Measurements from ENCODE around the gene HARS1.
A peak's percentile ranks its signal among the peaks of the same experiment; 100 is the strongest.
"Not testable (repeated sequence)": the region's sequence is repeated elsewhere in the genome, so short reads cannot be mapped to it uniquely, and the experiment has no call there.

HARS1 gene

GRCh38 chr5:140678993-140679392 is 12.2 kb downstream of the HARS1 start:
- no peak overlapping the region for H3K27ac ChIP-seq

GRCh38 chr5:140677947-140678346 is 13.2 kb downstream of the HARS1 start:
- no peak overlapping the region for H3K4me3 ChIP-seq
- H3K27ac ChIP-seq, result no peak overlapping the region

More at GRCh38 chr5:140678993-140679392, 12.2 kb downstream of the HARS1 start:
- no peak overlapping the region for H3K4me3 ChIP-seq

GRCh38 chr5:140674629-140675028 is 16.5 kb downstream of the HARS1 start:
- H3K4me3 ChIP-seq, result no peak overlapping the region
- no peak overlapping the region for H3K27ac ChIP-seq

GRCh38 chr5:140674211-140674610 is 17.0 kb downstream of the HARS1 start:
- H3K27ac ChIP-seq, result no peak overlapping the region

GRCh38 chr5:140673187-140673976 is 17.8 kb downstream of the HARS1 start, which contains the start of gene DND1:
Gene DND1, minus strand, starts transcription at chr5:140673576. Its CDS starts 34 bp downstream, at chr5:140673542.
- peak within 1 kb of the TSS in 1 of 7 experiments; percentile 10 for H3K4me3 ChIP-seq
- H3K27ac ChIP-seq, result no peak within 1 kb of the TSS

More at GRCh38 chr5:140674211-140674610, 17.0 kb downstream of the HARS1 start:
- H3K4me3 ChIP-seq, result no peak overlapping the region

- H3K4me3 ChIP-seq, result peak overlapping the region in 1 of 7 experiments; percentile 10
Measured at GRCh38 chr5:140672455-140673186, 18.5 kb downstream of the HARS1 start.

GRCh38 chr5:140671472-140672125 is 19.6 kb downstream of the HARS1 start:
- no peak overlapping the region for H3K4me3 ChIP-seq
- no peak overlapping the region for H3K27ac ChIP-seq

More at GRCh38 chr5:140672455-140673186, 18.5 kb downstream of the HARS1 start:
- no peak overlapping the region for H3K27ac ChIP-seq

- H3K27ac ChIP-seq, H3K4me3 ChIP-seq: not testable (repeated sequence)
Measured at GRCh38 chr5:140671035-140671434, 20.1 kb downstream of the HARS1 start.

- H3K27ac ChIP-seq, result peak within 1 kb of the TSS; percentile 62 to 97 (median 89)
- H3K4me3 ChIP-seq, result peak within 1 kb of the TSS; percentile 68 to 98 (median 94)
Measured at GRCh38 chr5:140664359-140665119, 26.6 kb downstream of the HARS1 start, which contains the start of gene WDR55. Gene WDR55, plus strand, starts transcription at chr5:140664904. Its CDS starts 9 bp downstream, at chr5:140664913.

GRCh38 chr5:140664030-140664358 is 27.2 kb downstream of the HARS1 start:
- Histone ChIP-seq H3K27ac (peak overlapping the region; percentile 62 to 97 (median 89)), H3K4me3 (peak overlapping the region; percentile 68 to 98 (median 94))

- H3K4me3 ChIP-seq, H3K27ac ChIP-seq: not testable (repeated sequence)
Measured at GRCh38 chr5:140660371-140660770, 30.8 kb downstream of the HARS1 start.

GRCh38 chr5:140658870-140659269 is 32.3 kb downstream of the HARS1 start:
- Histone ChIP-seq H3K4me3 (no peak overlapping the region), H3K27ac (no peak overlapping the region)

GRCh38 chr5:140647042-140647419 is 44.1 kb downstream of the HARS1 start:
- H3K4me3 ChIP-seq, result peak overlapping the region; percentile 70 to 93 (median 89)
- H3K27ac ChIP-seq, result peak overlapping the region in 20 of 21 experiments; percentile 72 to 88 (median 84)

- Histone ChIP-seq H3K27ac (no peak overlapping the region), H3K4me3 (no peak overlapping the region)
Measured at GRCh38 chr5:140642718-140643117, 48.5 kb downstream of the HARS1 start.

- no peak overlapping the region for H3K27ac ChIP-seq
- no peak overlapping the region for H3K4me3 ChIP-seq
Measured at GRCh38 chr5:140641716-140642115, 49.5 kb downstream of the HARS1 start.

- Histone ChIP-seq H3K27ac (peak within 1 kb of the TSS; percentile 69 to 97 (median 90)), H3K4me3 (peak within 1 kb of the TSS; percentile 45 to 87 (median 62))
Measured at GRCh38 chr5:140639148-140639981, 51.8 kb downstream of the HARS1 start, which contains the start of gene TMCO6. Gene TMCO6, plus strand, starts transcription at chr5:140639451. Its CDS starts 77 bp downstream, at chr5:140639528.

GRCh38 chr5:140638898-140639147 is 52.3 kb downstream of the HARS1 start:
- Histone ChIP-seq H3K4me3 (peak overlapping the region; percentile 45 to 87 (median 62)), H3K27ac (peak overlapping the region in 19 of 21 experiments; percentile 76 to 97 (median 90))

- no peak overlapping the region for H3K27ac ChIP-seq
Measured at GRCh38 chr5:140637371-140638100, 53.6 kb downstream of the HARS1 start.

More at GRCh38 chr5:140637371-140638100, 53.6 kb downstream of the HARS1 start:
- H3K4me3 ChIP-seq, result no peak overlapping the region
